NOMO-1 treated with dmso at 0.1 percent for 144 hours (cell line): Measurements from ENCODE around the gene SHROOM4.
A peak's percentile ranks its signal among the peaks of the same experiment; 100 is the strongest.

ENCODE experiments used
- DNase-seq: peaks from one replicate; lab custom pipeline; 2025; ENCODE audit not compliant: unreplicated experiment; lab: John Stamatoyannopoulos, UW

Gene SHROOM4

DNA sequence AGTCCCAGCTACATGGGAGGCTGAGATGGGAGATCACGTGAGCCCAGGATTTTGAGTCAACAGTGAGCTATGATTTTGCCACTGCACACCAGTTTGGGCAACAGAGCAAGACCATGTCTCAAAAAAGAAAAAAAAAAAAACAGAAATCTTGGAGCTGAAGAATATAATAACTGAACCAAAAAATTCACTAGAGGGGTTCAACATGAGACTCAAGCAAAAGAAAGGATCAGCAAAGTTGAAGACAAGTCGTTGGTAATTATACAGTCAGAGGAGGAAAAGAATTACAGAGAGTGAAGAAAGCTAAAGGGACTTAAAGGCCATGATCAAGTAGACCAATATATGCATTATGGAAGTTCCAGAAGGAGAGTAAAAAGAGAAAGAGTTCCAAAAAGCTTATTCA, 26.9 kb downstream of the SHROOM4 start:
- DNase-seq = no peak

- DNase-seq = no peak
These were observed 33.9 kb downstream of the SHROOM4 start for GRCh38 chrX:50780144-50780543.

DNA sequence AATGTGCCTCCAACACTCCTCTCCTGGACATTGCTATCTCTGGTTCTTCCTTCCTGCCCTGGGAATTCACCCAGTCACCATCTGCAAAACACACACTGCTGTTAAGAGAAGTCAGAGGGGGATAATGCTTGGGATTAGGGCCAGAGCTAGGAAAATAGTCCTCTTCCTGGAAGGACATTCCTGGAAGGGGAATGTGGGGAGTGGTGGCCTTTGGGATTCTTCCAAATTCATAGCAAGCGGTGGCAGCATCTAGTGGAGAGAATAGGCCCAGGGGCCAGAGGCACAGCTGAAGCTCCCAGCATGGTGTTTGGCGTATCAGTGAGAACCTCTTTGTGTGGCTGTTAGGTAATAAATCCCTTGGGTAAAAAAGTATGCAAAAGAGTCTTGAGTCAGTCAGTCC, 34.3 kb downstream of the SHROOM4 start:
- DNase-seq = no peak

- DNase-seq = no peak
These were observed 35.7 kb downstream of the SHROOM4 start for GRCh38 chrX:50778272-50778671.

GRCh38 chrX:50776248-50776647, 37.7 kb downstream of the SHROOM4 start:
- no peak for DNase-seq

- no peak for DNase-seq
These were observed 42.6 kb downstream of the SHROOM4 start for GRCh38 chrX:50771382-50771781.

DNA sequence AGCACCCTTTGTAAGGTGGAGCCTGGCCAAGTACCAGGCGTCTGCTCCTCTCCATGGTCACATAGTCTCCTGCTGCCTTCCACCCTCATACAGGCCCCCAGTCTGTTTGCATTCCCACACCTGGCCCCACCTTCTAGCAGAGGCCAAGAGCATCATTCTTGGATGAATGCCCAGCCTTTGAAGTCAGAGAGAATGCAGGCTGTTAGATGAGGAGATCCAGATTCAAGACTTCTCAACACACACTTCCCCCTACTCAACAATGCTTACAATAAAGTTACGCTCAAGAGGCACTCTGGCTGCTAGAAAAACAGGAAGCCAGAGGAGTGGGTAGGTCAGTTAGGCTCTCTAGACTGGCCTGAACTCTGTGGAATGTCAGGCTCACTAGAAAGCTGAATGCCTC, 43.3 kb downstream of the SHROOM4 start:
- no peak for DNase-seq

DNA sequence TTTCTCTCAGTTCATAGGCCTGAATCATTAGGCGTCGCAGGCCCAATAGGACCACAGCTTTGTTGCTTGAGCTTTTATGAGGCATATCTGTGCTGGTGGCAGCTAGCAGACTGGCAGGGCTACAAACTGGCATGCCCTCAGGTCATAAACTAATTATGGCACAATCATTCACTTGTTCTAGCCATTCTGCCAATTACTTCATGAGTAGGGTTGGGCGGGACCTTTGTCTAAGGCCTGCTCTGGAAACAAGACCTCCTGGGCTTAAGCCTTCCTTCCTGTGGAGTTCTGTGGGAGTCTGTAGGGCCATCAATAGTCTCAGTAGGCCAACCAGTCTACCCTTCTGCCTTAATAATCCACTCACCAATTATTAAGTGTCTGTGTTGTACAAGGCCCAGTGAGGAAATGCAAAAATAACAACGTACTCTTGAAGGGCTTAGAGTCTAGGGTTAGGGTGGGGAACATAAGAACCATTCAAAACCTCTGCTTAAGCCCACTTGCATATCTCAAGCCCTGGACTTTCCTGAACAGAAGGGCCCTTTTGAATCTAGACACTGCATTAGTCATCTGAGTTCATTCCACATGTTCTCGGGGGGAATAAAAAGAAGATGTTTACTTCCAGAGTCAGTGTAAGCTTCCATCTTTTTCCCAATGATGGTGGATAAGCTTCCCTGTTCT, 44.5 kb downstream of the SHROOM4 start:
- no peak for DNase-seq

DNA sequence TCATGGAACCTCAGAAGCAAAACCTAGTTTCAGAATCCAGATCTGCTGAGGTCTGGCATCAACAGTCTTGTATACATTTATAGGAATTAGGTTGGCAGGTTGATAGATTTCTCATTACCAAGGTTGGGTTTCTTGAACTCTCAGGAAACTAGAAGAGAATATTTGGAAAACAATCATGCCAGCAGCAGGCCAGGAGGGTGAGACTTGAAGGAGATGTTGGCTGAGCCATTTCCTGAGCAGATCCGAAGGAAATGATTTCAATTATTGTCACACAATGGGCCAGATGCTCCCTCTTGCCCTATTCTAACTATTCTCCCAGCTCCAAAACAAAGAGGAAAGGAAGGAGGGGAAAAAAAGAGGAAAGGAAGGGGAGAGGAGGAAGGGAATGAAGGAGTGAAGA, 45.2 kb downstream of the SHROOM4 start:
- DNase-seq = no peak

GRCh38 chrX:50765986-50766385, 48.0 kb downstream of the SHROOM4 start:
- DNase-seq = no peak

GRCh38 chrX:50762578-50762977, 51.4 kb downstream of the SHROOM4 start:
- DNase-seq = no peak

- no peak for DNase-seq
These were observed 57.7 kb downstream of the SHROOM4 start for GRCh38 chrX:50756276-50756675.

DNA sequence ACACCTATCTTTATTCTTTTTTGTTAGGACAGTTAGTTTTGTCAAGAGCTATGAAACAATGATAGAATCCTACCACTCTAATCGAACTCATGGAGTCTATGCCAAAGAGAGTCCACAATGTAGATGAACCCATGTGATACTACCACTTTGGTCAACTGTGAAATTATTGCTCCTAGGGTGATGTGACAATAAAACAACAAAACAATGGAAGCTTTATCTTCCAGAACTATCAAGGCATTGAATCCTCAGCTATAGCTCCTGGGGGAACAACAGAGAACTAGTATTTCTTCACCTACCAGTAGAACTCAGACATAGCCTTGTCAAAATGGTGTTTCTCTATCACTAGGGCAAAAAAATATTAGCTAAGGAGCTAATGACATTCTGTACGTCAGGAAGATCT, 62.9 kb downstream of the SHROOM4 start:
- no peak for DNase-seq

- DNase-seq = peak; percentile 20
These were observed 66.5 kb downstream of the SHROOM4 start for GRCh38 chrX:50747471-50747900.

- DNase-seq = peak; percentile 45
These were observed 77.3 kb downstream of the SHROOM4 start for GRCh38 chrX:50736656-50737055.

- no peak for DNase-seq
These were observed 87.7 kb downstream of the SHROOM4 start for GRCh38 chrX:50726296-50726695.

DNA sequence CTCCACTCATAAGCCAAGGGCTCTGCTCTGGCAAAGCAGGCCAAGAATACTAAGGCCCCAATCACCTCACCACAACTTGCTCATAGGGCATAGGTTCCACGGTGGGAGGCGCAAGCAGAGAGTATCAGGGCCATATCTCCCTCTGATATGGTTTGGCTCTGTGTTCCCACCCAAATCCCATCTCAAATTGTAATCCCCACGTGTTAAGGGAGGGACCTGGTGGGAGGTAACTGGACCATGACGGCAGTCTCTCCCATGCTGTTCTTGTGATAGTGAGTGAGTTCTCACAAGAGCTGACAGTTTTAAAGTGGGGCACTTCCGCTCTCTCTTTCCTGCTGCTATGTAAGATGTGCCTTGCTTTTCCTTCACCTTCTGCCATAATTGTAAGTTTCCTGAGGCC, 88.7 kb downstream of the SHROOM4 start:
- DNase-seq = no peak

DNA sequence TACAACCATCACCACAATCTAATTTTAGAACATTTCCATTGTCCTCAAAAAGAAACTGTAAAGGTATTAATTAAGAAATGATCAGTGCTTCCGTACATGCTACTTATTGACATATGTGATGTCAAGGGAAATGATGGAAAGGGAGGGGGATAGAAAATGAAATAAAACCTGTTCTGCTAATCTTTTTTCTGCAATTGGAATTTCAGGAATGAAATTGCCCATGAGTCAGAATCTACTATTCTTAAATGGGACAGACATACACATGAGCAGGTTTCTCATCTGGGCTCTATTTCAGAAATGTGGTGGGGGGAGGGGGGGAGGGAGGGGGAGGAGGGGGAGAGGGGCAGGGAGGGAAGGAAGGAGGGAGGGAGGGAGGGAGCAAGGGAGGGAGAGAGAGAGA, 91.0 kb downstream of the SHROOM4 start:
- no peak for DNase-seq

GRCh38 chrX:50721764-50722521, 92.1 kb downstream of the SHROOM4 start:
- no peak for DNase-seq

DNA sequence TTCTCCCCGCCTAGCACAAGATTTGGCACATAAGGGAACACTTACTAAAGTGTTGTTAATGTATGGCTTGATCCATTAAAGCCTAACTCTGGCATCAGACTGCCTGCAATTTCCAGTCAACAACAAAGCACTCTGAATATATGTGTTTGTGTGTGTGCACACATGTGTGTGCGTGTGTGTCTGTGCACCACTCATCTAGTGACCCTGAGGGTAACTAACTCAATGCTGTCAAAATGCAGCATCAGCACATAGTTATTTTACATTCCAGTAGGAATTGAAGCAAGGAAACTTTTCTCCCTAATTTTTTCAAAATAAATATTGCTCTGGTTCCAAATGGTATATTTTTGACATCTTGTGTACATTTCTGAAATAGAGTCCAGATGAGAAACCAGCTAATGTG, 94.4 kb downstream of the SHROOM4 start:
- no peak for DNase-seq

GRCh38 chrX:50718776-50719175, 95.2 kb downstream of the SHROOM4 start:
- no peak for DNase-seq

- DNase-seq = no peak
These were observed 97.3 kb downstream of the SHROOM4 start for GRCh38 chrX:50716706-50717105.

GRCh38 chrX:50712777-50713176, 101.2 kb downstream of the SHROOM4 start:
- no peak for DNase-seq
